ENCODE results near the gene ATXN7L1. TPM values are rescaled to one million over a fixed set of nuclear protein-coding genes. Genes with fewer than 3 reads are reported as not detected.

ATXN7L1 gene
- total and polyA plus RNA-seq, 2 of the 13 experiments (the other 11 are each of a cell fraction or from before 2014, with no cell fraction given), result 4.1 to 7.8 TPM

GRCh38 chr7:105827151-105827875 is 49.1 kb downstream of the ATXN7L1 start:
- Histone ChIP-seq H3K4me2 (ENCODE audit: low read depth, low read length) (peak overlapping the region; percentile 5; the same call in 1 of the 2 replicates), H3K4me3 (replicated peaks in 1 of 3; ENCODE audit: insufficient read depth in 1 of 3, low read depth in 2 of 3, low read length in 3 of 3) (no peak overlapping the region), H3K4me1 (ENCODE audit: insufficient read depth, low read length) (peaks cover 63% of the 10 kb centered on the region), H3K27me3 (ENCODE audit: control insufficient read depth in 1 of 2, insufficient read depth in 2 of 2, low read length in 2 of 2) (no peaks in the 10 kb centered on the region), H3K9me3 (ENCODE audit: low read length) (no peaks in the 10 kb centered on the region), H3K27ac (ENCODE audit: extremely low read length, insufficient read depth, low read length) (peak overlapping the region; percentile 22), H3K36me3 (replicated peaks in 1 of 2; ENCODE audit: control insufficient read depth in 1 of 2, insufficient read depth in 2 of 2, low read length in 2 of 2) (no peaks in the 10 kb centered on the region), H2AFZ (ENCODE audit: low read length) (no peak overlapping the region), H4K20me1 (ENCODE audit: insufficient read depth, low read length) (no peaks in the 10 kb centered on the region), H3K79me2 (ENCODE audit: insufficient read depth, low read length) (no peaks in the 10 kb centered on the region), H3K9ac (ENCODE audit: insufficient read depth, low read depth, low read length) (no peak overlapping the region)
- DNase-seq (ENCODE audit: low spot score) (peak; percentile 31), FAIRE-seq (no peak), ATAC-seq (peak; percentile 45; the same call in 2 of the 3 replicates)
- TF ChIP-seq NCOR1 (IDR thresholded peaks at IDR 0.05; ENCODE audit: borderline replicate concordance, low read length) (0 out of 2 replicates have a peak, but pooled peaks have one; percentile 23), ZNF773 (CRISPR knock-in tag; IDR thresholded peaks at IDR 0.05; ENCODE audit: borderline replicate concordance) (no peak)
- CTCF ChIA-PET (ENCODE audit: low intra/inter-chr PET ratio, low total read pairs), result no interaction called here
- in situ Hi-C loops (cut with HindIII; ENCODE audit: extremely low pct_ligation_motif_present, low pct_unique_long_range_greater_than_20kb) (no loop called here), intact Hi-C loops (cut with micrococcal nuclease; ENCODE audit: unreplicated experiment) (no loop called here)
- POLR2A ChIA-PET, result no interaction called here
- no TSS peak for BruUV-seq (replicated peaks)
- 70% methylated on average over 7 of the region's 7 CpGs for WGBS (ENCODE audit: low lambda C conversion rate)

DNA sequence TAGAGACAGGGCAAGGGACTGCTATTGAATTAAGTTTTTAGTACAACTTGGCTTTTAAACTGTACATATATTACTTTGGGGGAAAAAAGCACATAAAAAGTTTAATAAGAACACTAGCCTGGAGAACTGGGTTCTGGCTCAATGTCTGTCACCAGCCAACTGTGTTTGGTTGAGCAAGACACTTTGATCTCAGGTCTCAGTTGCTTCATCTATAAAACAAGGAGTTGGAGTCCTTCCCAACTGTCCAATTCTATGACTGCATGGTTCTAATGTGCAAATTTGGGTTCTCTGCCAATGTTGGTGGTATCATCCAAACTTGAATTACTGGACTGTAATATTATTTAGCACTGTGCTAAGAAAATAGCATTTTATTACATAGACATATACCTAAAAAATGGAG is 50.3 kb downstream of the ATXN7L1 start:
- TF ChIP-seq CEBPB (IDR thresholded peaks at IDR 0.05; ENCODE audit: borderline replicate concordance, low read depth, low read length) (peak; percentile 65), KDM5B (CRISPR knock-in tag; IDR thresholded peaks at IDR 0.05; ENCODE audit: borderline replicate concordance) (no peak), TCF7 (IDR thresholded peaks at IDR 0.05; ENCODE audit: low read depth) (peak; percentile 28; the same call in 1 of the 2 replicates)
- Histone ChIP-seq H3K27ac (ENCODE audit: extremely low read length, insufficient read depth, low read length) (no peak overlapping the region), H4K20me1 (ENCODE audit: insufficient read depth, low read length) (no peaks in the 10 kb centered on the region), H3K9me3 (ENCODE audit: low read length) (no peaks in the 10 kb centered on the region), H3K27me3 (ENCODE audit: control insufficient read depth in 1 of 2, insufficient read depth in 2 of 2, low read length in 2 of 2) (no peaks in the 10 kb centered on the region), H3K4me2 (ENCODE audit: low read depth, low read length) (no peak overlapping the region), H3K4me1 (ENCODE audit: insufficient read depth, low read length) (peaks cover 56% of the 10 kb centered on the region), H3K79me2 (ENCODE audit: insufficient read depth, low read length) (no peaks in the 10 kb centered on the region), H2AFZ (ENCODE audit: low read length) (no peak overlapping the region), H3K36me3 (replicated peaks in 1 of 2; ENCODE audit: control insufficient read depth in 1 of 2, insufficient read depth in 2 of 2, low read length in 2 of 2) (no peaks in the 10 kb centered on the region), H3K9ac (ENCODE audit: insufficient read depth, low read depth, low read length) (no peak overlapping the region), H3K4me3 (replicated peaks in 1 of 3; ENCODE audit: insufficient read depth in 1 of 3, low read depth in 2 of 3, low read length in 3 of 3) (no peak overlapping the region)
- in situ Hi-C loops (cut with HindIII; ENCODE audit: extremely low pct_ligation_motif_present, low pct_unique_long_range_greater_than_20kb), result no loop called here
- CTCF ChIA-PET (ENCODE audit: low intra/inter-chr PET ratio, low total read pairs), result no interaction called here
- BruUV-seq (replicated peaks), result no TSS peak
- FAIRE-seq (no peak), ATAC-seq (no peak), DNase-seq (ENCODE audit: low spot score) (no peak)
- intact Hi-C loops (cut with micrococcal nuclease; ENCODE audit: unreplicated experiment), result no loop called here
- POLR2A ChIA-PET, result interaction anchor here (1.1 kb wide), 1 partner anchor 51 kb away, joined by 3 read pairs; the partner anchor contains the start of gene ATXN7L1
